Retinal pigment epithelial cell (primary cell): ENCODE results near the gene KRT32.

ENCODE experiments used
- DNase-seq: peaks from one replicate; pipeline ENCODE4 v3.0.0-alpha.2; 2010; ENCODE audit warnings: low read depth
- H3K4me3 ChIP-seq: 2 replicates; pipeline ENCODE4 v1.5.1; 2011; ENCODE audit warnings: mild to moderate bottlenecking, low read length, control low read depth, moderate library complexity
- TF ChIP-seq, protein P1 (sequence below): conservative IDR thresholded peaks from 2 replicates; pipeline ENCODE4 v1.5.1; 2011; ENCODE audit warnings: low read depth, low read length, control low read depth, inconsistent platforms

KRT32 gene

DNA sequence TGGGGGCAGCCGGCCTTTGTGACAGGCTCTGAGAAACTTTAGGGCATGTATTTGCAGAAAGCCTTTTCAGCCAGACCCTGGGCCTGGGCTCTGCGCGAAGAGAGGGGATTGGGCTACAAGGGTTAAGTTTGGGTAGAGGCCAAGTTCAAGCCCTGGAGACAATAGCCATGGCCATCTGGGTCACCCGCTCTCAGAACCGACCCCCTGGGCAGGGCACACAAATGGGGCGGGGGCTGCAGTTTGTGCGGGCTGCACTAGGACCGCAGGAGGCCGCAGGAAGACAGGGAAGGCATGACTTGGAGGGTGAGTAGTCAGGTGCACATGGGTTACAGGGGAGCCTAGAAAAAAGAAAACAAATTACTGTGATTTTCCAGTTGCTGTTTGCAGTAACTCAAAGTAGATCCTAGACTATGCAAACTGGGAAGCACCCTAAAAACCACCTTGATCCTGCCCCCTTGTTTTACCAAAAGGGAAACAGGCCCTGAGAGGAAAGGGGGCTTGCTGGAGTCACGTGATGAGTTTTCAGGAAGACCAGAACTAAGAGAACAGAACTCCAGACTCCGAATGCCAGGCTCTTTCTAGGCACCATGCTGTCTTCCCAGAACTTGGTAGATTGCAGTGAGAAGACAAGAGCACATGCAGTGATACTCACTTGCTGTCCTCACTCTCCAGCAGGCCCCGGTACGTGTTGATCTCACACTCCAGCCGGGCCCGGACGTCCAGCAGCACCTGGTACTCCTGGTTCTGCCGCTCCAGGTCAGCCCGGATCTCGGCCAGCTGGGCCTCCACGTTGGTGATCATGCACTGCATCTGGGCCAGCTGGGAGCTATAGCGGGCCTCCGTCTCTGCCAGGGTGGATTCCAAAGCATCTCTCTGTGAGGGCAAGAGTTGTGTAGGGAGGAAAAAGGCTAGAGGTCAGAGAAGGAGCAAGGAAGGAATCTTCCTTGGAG lies 10.0 kb upstream of the KRT32 start:
- TF ChIP-seq, protein P1, sequence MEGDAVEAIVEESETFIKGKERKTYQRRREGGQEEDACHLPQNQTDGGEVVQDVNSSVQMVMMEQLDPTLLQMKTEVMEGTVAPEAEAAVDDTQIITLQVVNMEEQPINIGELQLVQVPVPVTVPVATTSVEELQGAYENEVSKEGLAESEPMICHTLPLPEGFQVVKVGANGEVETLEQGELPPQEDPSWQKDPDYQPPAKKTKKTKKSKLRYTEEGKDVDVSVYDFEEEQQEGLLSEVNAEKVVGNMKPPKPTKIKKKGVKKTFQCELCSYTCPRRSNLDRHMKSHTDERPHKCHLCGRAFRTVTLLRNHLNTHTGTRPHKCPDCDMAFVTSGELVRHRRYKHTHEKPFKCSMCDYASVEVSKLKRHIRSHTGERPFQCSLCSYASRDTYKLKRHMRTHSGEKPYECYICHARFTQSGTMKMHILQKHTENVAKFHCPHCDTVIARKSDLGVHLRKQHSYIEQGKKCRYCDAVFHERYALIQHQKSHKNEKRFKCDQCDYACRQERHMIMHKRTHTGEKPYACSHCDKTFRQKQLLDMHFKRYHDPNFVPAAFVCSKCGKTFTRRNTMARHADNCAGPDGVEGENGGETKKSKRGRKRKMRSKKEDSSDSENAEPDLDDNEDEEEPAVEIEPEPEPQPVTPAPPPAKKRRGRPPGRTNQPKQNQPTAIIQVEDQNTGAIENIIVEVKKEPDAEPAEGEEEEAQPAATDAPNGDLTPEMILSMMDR = no peak
- DNase-seq = no peak
- H3K4me3 ChIP-seq = no peak overlapping the region

DNA sequence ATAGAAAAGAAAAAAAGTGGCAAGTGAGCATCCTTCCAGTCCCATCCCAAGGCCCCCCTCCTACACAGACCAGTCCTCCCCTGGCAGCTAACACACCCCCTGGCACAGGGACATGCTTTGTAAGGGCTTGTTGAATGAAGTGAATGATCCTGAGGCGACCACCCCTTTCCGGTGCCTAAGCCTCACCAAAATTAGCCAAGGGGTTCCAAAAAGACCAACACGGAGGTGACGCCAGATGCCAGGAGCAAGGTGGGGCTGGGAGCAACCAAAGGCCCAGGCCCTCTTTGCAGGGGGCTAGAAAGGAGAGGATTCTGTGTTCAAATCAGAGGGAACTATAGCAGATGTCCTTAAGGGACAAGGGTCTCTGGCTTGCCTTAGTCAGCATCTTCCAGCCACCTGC lies 8.2 kb upstream of the KRT32 start:
- no peak overlapping the region for H3K4me3 ChIP-seq
- DNase-seq = no peak
- TF ChIP-seq, protein P1 = no peak

DNA sequence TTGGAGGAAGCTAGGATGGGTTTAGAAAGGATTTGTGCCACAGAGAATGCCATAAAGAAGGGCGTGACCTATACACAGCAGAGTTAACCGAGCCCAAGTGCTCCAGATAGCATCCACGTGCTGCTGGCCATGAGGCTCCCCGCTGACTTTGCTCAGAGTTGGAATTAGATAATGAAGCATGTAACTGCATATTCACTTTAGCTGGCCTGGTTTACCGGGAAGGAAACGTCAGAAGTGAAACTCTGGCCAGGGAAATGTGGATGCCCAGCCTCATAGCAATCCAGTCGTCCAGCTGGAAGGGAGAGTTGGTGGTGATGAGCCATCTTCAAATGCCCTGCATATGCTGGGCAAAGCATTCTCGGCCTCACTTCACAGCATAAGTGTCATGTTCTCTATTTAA lies 7.7 kb upstream of the KRT32 start:
- no peak overlapping the region for H3K4me3 ChIP-seq
- TF ChIP-seq, protein P1 = no peak
- no peak for DNase-seq

DNA sequence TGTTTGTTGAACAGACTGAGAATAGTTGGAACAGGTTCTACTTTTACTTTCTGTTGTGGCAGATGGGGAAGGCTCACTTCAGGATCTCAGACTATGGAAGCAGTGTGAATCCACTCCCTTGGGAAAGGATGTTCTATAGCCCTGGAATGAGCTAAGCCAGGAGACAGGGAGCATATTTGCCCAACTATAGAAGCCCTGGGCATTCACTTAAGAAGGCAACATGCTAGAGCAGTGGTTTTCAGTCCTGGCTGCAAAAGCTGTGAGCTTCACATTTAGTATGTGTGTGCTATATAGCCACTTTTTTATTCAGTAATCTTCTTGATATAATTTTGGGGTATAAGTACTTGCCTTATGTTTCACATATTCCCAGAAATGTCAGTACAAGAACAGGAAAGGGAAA lies 1.2 kb upstream of the KRT32 start:
- TF ChIP-seq, protein P1 = no peak
- no peak for DNase-seq
- no peak overlapping the region for H3K4me3 ChIP-seq

DNA sequence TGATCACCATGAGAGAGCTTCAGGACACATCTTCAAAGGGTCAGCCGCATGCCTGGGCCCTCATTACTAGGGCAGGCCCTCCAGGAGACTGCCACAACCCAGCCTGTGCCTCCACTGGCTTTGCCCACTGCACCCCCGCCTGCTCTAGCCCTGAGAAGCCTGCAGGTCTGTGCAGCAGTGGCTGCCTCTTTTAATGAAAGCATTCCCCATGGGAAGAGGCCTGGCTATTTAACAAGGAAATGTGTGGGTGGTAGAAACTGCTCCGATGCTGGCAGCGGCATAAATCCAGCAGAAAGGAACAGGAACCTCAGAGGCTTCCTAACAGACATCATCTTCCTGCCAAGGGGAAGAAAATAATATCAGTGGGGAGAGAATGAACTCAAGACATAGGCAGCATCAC lies 375 bp upstream of the KRT32 start:
- no peak overlapping the region for H3K4me3 ChIP-seq
- DNase-seq = no peak
- TF ChIP-seq, protein P1 = no peak

DNA sequence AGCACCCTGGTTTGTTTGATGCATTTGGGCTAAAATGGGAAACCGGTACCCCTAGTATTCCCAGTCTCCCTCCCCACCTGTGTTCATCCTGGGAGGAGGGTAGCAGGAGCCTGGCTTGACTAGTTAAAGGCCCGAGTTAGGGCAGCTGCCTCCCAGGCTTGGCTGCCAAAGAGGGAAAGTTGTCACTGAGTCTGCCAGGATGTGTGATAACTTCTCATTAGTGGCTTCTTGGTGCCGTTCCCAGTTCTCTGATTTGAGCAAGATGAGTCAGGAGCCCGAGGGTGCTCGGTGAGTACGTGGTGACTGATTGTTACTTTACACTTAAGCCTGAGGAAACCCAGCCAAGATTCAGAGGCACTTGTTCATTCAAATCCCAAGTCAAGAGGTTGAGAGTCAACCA lies 2.5 kb downstream of the KRT32 start:
- TF ChIP-seq, protein P1 = no peak
- no peak overlapping the region for H3K4me3 ChIP-seq
- DNase-seq = peak; percentile 97

DNA sequence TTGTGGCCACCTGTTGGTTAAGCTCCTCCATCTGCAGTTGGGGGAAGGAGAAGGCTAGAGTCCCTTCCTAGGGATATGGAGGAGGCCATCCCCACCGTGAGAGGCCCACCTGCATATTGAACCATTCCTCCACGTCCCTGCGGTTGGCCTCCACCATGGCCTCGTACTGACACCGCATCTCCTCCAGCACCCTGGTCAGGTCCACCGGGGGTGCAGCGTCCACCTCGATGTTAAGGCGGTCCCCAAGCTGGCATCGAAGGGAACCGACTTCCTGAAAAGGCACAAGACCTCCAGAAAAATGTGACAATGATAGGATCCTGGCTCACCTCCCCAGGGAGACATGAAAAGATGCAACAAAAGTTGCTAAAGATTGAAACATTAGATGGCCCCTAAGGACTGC lies 3.0 kb downstream of the KRT32 start:
- TF ChIP-seq, protein P1 = no peak
- no peak for DNase-seq

More for the DNA sequence above, 3.0 kb downstream of the KRT32 start:
- no peak overlapping the region for H3K4me3 ChIP-seq
